Type B pancreatic cell (in vitro differentiated cells): ENCODE results near the gene GASK1A. TPM values are rescaled to one million over a fixed set of nuclear protein-coding genes. Genes with fewer than 3 reads are reported as not detected.

ENCODE experiments used
- DNase-seq: peaks from one replicate; pipeline ENCODE4 v3.0.0; 2021; ENCODE audit warnings: mixed read lengths; ENCODE audit not compliant: unreplicated experiment; ENCODE audit errors: extremely low spot score
- H3K27ac Mint-ChIP-seq: 2 replicates; pipeline ENCODE4 v1.8.0; 2021; ENCODE audit warnings: mild to moderate bottlenecking, mixed read lengths
- H3K27me3 Mint-ChIP-seq: 2 replicates; pipeline ENCODE4 v1.8.0; 2021; ENCODE audit warnings: mixed read lengths
- H3K36me3 Mint-ChIP-seq: 2 replicates; pipeline ENCODE4 v1.8.0; 2021; ENCODE audit warnings: mixed read lengths
- H3K4me1 Mint-ChIP-seq: one replicate; pipeline ENCODE4 v1.8.0; 2021; ENCODE audit warnings: mixed read lengths; ENCODE audit not compliant: unreplicated experiment
- H3K4me3 Mint-ChIP-seq: 2 replicates; pipeline ENCODE4 v1.8.0; 2021; ENCODE audit warnings: mild to moderate bottlenecking, mixed read lengths
- H3K9me3 Mint-ChIP-seq: 2 replicates; pipeline ENCODE4 v1.8.0; 2021; ENCODE audit warnings: mixed read lengths
- CTCF ChIP-seq: fragments of 200-600 bp; sonication (generic); conservative IDR thresholded peaks from 2 replicates; pipeline ENCODE4 v1.5.0; 2021; ENCODE audit warnings: antibody characterized with exemption, mild to moderate bottlenecking
- total RNA-seq: library from RNA; stranded (reverse); gene quantifications from 2 replicates; pipeline ENCODE4 v1.2.1, GENCODE V29; 2021; ENCODE audit warnings: low replicate concordance

GASK1A gene
- total RNA-seq, 1 donor from 2014 or later, result 0.89 TPM

GRCh38 chr3:43046583-43046982, 67.5 kb downstream of the GASK1A start:
- H3K27me3 Mint-ChIP-seq, result no peaks in the 10 kb centered on the region
- no peak for TF ChIP-seq CTCF
- peaks cover 9% of the 10 kb centered on the region for H3K9me3 Mint-ChIP-seq
- H3K4me3 Mint-ChIP-seq, result no peak overlapping the region
- H3K27ac Mint-ChIP-seq, result no peak overlapping the region
- no peaks in the 10 kb centered on the region for H3K36me3 Mint-ChIP-seq
- DNase-seq, result no peak
- H3K4me1 Mint-ChIP-seq, result no peaks in the 10 kb centered on the region

- no peak for TF ChIP-seq CTCF
- H3K27me3 Mint-ChIP-seq, result peaks cover 9% of the 10 kb centered on the region
- H3K4me1 Mint-ChIP-seq, result no peaks in the 10 kb centered on the region
- H3K4me3 Mint-ChIP-seq, result no peak overlapping the region
- H3K36me3 Mint-ChIP-seq, result peaks cover 4% of the 10 kb centered on the region
- no peak overlapping the region for H3K27ac Mint-ChIP-seq
- DNase-seq, result no peak
- peaks cover 9% of the 10 kb centered on the region for H3K9me3 Mint-ChIP-seq
Observed at GRCh38 chr3:43048470-43048869, 69.4 kb downstream of the GASK1A start.

- Mint-ChIP-seq H3K36me3 (peaks cover 4% of the 10 kb centered on the region), H3K4me1 (no peaks in the 10 kb centered on the region), H3K4me3 (no peak overlapping the region), H3K27ac (no peak overlapping the region), H3K9me3 (peaks cover under 1% of the 10 kb centered on the region), H3K27me3 (peaks cover 9% of the 10 kb centered on the region)
- DNase-seq, result no peak
- TF ChIP-seq CTCF, result no peak
Observed at GRCh38 chr3:43053291-43053690, 74.2 kb downstream of the GASK1A start.

GRCh38 chr3:43054754-43055153, 75.6 kb downstream of the GASK1A start:
- no peaks in the 10 kb centered on the region for H3K9me3 Mint-ChIP-seq
- H3K27ac Mint-ChIP-seq, result no peak overlapping the region
- no peak for TF ChIP-seq CTCF
- H3K36me3 Mint-ChIP-seq, result peaks cover 4% of the 10 kb centered on the region
- no peak overlapping the region for H3K4me3 Mint-ChIP-seq
- no peaks in the 10 kb centered on the region for H3K4me1 Mint-ChIP-seq
- peaks cover 9% of the 10 kb centered on the region for H3K27me3 Mint-ChIP-seq
- DNase-seq, result no peak

- no peak for DNase-seq
- Mint-ChIP-seq H3K9me3 (no peaks in the 10 kb centered on the region), H3K27ac (no peak overlapping the region), H3K4me3 (no peak overlapping the region), H3K27me3 (peaks cover 9% of the 10 kb centered on the region), H3K4me1 (no peaks in the 10 kb centered on the region), H3K36me3 (peaks cover 4% of the 10 kb centered on the region)
- no peak for TF ChIP-seq CTCF
Observed at GRCh38 chr3:43055393-43055792, 76.3 kb downstream of the GASK1A start.
